Keratinocyte (primary cell): Measurements from ENCODE around the gene CYP2A6.

Experiments
- CTCF ChIP-seq, 3 experiments: IDR thresholded peaks in 1 of 3; conservative IDR thresholded peaks in 1 of 3; optimal IDR thresholded peaks in 1 of 3; 2 replicates in 2 of 3; 3 replicates in 1 of 3; pipeline versions ENCODE3 to v1.5.1; 2011; ENCODE audit warnings: low read length in 3 of 3, mild to moderate bottlenecking in 3 of 3, moderate library complexity in 2 of 3, control low read depth in 1 of 3, inconsistent platforms in 1 of 3; ENCODE audit not compliant: insufficient read depth in 2 of 3; ENCODE audit errors: extremely low read depth in 1 of 3
- EZH2 ChIP-seq: IDR thresholded peaks from one replicate; pipeline ENCODE4 v1.6.1; 2012; ENCODE audit warnings: inconsistent platforms, mild to moderate bottlenecking, low read length, moderate library complexity

- TF ChIP-seq CTCF (optimal IDR thresholded peaks at IDR 0.05 in 1 of 3, IDR thresholded peaks at IDR 0.05 in 1 of 3, conservative IDR thresholded peaks at IDR 0.05 in 1 of 3; ENCODE audit: extremely low read depth in 1 of 3, insufficient read depth in 2 of 3, low read length in 3 of 3) (no peak), EZH2 (no peak)
These were observed 49.8 kb downstream of the CYP2A6 start for GRCh38 chr19:40800339-40800996.
